Neural crest cell (in vitro differentiated cells): Measurements from ENCODE around the gene TMEM164. TPM values are rescaled to one million over a fixed set of nuclear protein-coding genes. Genes with fewer than 3 reads are reported as not detected.

ENCODE experiments used
- DNase-seq: peaks from one replicate; pipeline ENCODE4 v3.0.0; 2021; ENCODE audit warnings: low read depth, mixed read lengths, low spot score
- H3K27ac Mint-ChIP-seq: one replicate; pipeline ENCODE4 v1.8.0; 2021; ENCODE audit warnings: mild to moderate bottlenecking, mixed read lengths; ENCODE audit not compliant: unreplicated experiment
- H3K27me3 Mint-ChIP-seq: 2 replicates; pipeline ENCODE4 v1.8.0; 2021; ENCODE audit warnings: low read depth, mild to moderate bottlenecking, mixed read lengths
- H3K36me3 Mint-ChIP-seq: 2 replicates; pipeline ENCODE4 v1.8.0; 2021; ENCODE audit warnings: low read depth, mild to moderate bottlenecking, mixed read lengths
- H3K4me1 Mint-ChIP-seq: 2 replicates; pipeline ENCODE4 v1.8.0; 2021; ENCODE audit warnings: mixed read lengths
- H3K4me3 Mint-ChIP-seq: one replicate; pipeline ENCODE4 v1.8.0; 2021; ENCODE audit warnings: mild to moderate bottlenecking, mixed read lengths
- H3K9me3 Mint-ChIP-seq: 2 replicates; pipeline ENCODE4 v1.8.0; 2021; ENCODE audit warnings: mixed read lengths
- total RNA-seq: library from RNA; stranded (reverse); gene quantifications from 2 replicates; pipeline ENCODE4 v1.2.1, GENCODE V29; 2021
- TF ChIP-seq, protein P1 (sequence below): fragments of 200-600 bp; sonication (generic); conservative IDR thresholded peaks from 2 replicates; pipeline ENCODE4 v1.5.0; 2021; ENCODE audit warnings: antibody characterized with exemption, mild to moderate bottlenecking

TMEM164 gene
- total RNA-seq, 1 donor from 2014 or later: 90.2 TPM

- no peak for DNase-seq
- Mint-ChIP-seq H3K4me1 (peaks cover 11% of the 10 kb centered on the region), H3K36me3 (peaks cover 3% of the 10 kb centered on the region), H3K4me3 (no peak overlapping the region), H3K27me3 (no peaks in the 10 kb centered on the region), H3K27ac (peak overlapping the region; percentile 0), H3K9me3 (no peaks in the 10 kb centered on the region)
- TF ChIP-seq, protein P1, sequence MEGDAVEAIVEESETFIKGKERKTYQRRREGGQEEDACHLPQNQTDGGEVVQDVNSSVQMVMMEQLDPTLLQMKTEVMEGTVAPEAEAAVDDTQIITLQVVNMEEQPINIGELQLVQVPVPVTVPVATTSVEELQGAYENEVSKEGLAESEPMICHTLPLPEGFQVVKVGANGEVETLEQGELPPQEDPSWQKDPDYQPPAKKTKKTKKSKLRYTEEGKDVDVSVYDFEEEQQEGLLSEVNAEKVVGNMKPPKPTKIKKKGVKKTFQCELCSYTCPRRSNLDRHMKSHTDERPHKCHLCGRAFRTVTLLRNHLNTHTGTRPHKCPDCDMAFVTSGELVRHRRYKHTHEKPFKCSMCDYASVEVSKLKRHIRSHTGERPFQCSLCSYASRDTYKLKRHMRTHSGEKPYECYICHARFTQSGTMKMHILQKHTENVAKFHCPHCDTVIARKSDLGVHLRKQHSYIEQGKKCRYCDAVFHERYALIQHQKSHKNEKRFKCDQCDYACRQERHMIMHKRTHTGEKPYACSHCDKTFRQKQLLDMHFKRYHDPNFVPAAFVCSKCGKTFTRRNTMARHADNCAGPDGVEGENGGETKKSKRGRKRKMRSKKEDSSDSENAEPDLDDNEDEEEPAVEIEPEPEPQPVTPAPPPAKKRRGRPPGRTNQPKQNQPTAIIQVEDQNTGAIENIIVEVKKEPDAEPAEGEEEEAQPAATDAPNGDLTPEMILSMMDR: no peak
Observed at GRCh38 chrX:110022599-110023448, 19.9 kb downstream of the TMEM164 start.

- Mint-ChIP-seq H3K27me3 (no peaks in the 10 kb centered on the region), H3K4me1 (peaks cover 24% of the 10 kb centered on the region), H3K9me3 (no peaks in the 10 kb centered on the region), H3K36me3 (no peaks in the 10 kb centered on the region), H3K4me3 (no peak overlapping the region), H3K27ac (no peak overlapping the region)
- DNase-seq: no peak
- TF ChIP-seq, protein P1: no peak
Observed at GRCh38 chrX:110025395-110025794, 22.5 kb downstream of the TMEM164 start.

DNA sequence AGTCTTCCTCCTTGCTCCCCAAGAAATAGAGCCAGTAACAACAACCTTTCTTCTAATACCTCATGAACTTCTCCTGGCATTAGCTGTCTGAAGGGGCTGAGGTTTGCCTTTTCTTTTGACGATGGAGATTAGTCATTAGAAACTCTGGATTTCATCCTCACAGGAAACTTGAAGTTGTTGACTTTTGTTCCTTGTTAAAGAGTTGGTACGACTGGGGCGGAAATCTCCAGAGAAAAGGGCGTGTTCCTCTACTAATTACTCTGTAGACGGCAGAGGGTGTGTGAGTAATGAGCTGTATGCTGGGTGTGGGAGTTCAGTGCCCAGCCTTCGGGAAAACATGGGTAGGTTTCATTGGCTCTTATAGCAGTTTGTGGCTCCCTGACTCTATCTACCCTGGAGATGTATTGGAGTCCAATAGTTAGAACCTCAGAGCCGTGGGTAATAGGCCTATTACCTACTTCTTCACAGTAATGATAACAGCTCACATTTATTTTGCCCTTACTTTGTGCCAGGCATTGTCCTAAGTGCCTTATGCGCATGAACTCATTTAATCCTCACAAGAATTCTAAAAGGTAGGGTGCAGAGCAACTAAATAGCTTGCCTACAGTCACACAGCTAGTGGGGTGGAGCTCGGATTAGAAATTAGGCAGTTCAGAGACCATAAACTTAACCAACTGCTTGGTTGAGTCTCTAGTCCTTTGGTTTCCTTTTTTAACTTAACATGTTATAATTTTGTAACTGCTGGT lies 23.4 kb downstream of the TMEM164 start:
- TF ChIP-seq, protein P1: no peak
- Mint-ChIP-seq H3K4me3 (no peak overlapping the region), H3K9me3 (no peaks in the 10 kb centered on the region), H3K36me3 (peaks cover 2% of the 10 kb centered on the region), H3K4me1 (peaks cover 24% of the 10 kb centered on the region), H3K27ac (peak overlapping the region; percentile 19), H3K27me3 (no peaks in the 10 kb centered on the region)
- no peak for DNase-seq

- no peak for DNase-seq
- Mint-ChIP-seq H3K27me3 (no peaks in the 10 kb centered on the region), H3K9me3 (no peaks in the 10 kb centered on the region), H3K27ac (no peak overlapping the region), H3K36me3 (peaks cover 10% of the 10 kb centered on the region), H3K4me3 (no peak overlapping the region), H3K4me1 (peaks cover 40% of the 10 kb centered on the region)
- TF ChIP-seq, protein P1: no peak
Observed at GRCh38 chrX:110032534-110033147, 29.7 kb downstream of the TMEM164 start.

DNA sequence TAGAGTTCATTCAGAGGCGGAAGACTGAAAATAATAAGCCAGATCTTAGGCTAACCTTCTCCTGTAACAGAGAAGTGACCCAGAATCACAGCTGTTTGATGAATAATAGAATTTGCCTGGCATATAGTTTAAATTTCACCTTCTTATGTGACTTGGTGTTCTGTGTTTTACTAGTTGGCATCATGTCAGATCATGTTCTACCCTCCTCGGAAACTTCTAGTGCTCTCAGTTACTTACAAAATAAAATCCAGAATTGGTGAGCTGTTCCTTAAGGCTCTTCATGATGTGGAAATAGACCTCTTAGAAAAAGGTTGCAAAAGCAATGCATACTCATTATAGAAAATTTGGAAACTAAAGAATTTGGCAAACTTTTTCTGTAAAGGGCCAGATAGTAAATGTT lies 31.1 kb downstream of the TMEM164 start:
- Mint-ChIP-seq H3K27ac (no peak overlapping the region), H3K9me3 (no peaks in the 10 kb centered on the region), H3K36me3 (peaks cover 14% of the 10 kb centered on the region), H3K27me3 (no peaks in the 10 kb centered on the region), H3K4me1 (peaks cover 35% of the 10 kb centered on the region), H3K4me3 (no peak overlapping the region)
- TF ChIP-seq, protein P1: no peak
- DNase-seq: no peak
